NCI-H1694 (cell line): ENCODE data around the gene RGS14.
"Not testable (repeated sequence)": the region's sequence is repeated elsewhere in the genome, so short reads cannot be mapped to it uniquely, and the experiment has no call there.

Source experiments
- DNase-seq: peaks from one replicate; lab custom pipeline; 2025; lab: John Stamatoyannopoulos, UW

Gene RGS14

GRCh38 chr5:177366528-177367322 lies 9.0 kb downstream of the RGS14 start:
- DNase-seq, result no peak

GRCh38 chr5:177367323-177367848 lies 9.7 kb downstream of the RGS14 start:
- DNase-seq, result no peak

- no peak for DNase-seq
Measured at GRCh38 chr5:177367981-177368868, 10.5 kb downstream of the RGS14 start.

GRCh38 chr5:177368869-177369644 lies 11.3 kb downstream of the RGS14 start:
- DNase-seq, result no peak

- peak; percentile 34 for DNase-seq
Measured at GRCh38 chr5:177369645-177370440, 12.1 kb downstream of the RGS14 start.

GRCh38 chr5:177370488-177371119 lies 12.9 kb downstream of the RGS14 start:
- no peak for DNase-seq

GRCh38 chr5:177371120-177372033 lies 13.7 kb downstream of the RGS14 start:
- no peak for DNase-seq

GRCh38 chr5:177372034-177372896 lies 14.5 kb downstream of the RGS14 start:
- no peak for DNase-seq

GRCh38 chr5:177372910-177373309 lies 15.2 kb downstream of the RGS14 start:
- no peak for DNase-seq

GRCh38 chr5:177373806-177374205 lies 16.1 kb downstream of the RGS14 start:
- DNase-seq, result no peak

- DNase-seq, result no peak
Measured at GRCh38 chr5:177374211-177374610, 16.5 kb downstream of the RGS14 start.

GRCh38 chr5:177375516-177375915 lies 17.8 kb downstream of the RGS14 start:
- DNase-seq, result not testable (repeated sequence)

GRCh38 chr5:177376107-177376506 lies 18.4 kb downstream of the RGS14 start:
- DNase-seq, result no peak

- no peak for DNase-seq
Measured at GRCh38 chr5:177377851-177378776, 20.4 kb downstream of the RGS14 start.

GRCh38 chr5:177378884-177379883 lies 21.5 kb downstream of the RGS14 start:
- DNase-seq, result no peak

GRCh38 chr5:177380805-177381126 lies 23.0 kb downstream of the RGS14 start:
- no peak for DNase-seq
